ENCODE results near the gene KYAT1. TPM values are rescaled to one million over a fixed set of nuclear protein-coding genes. Genes with fewer than 3 reads are reported as not detected.
A peak's percentile ranks its signal among the peaks of the same experiment; 100 is the strongest.

KYAT1 gene
- total RNA-seq, 1 experiment from 2014 or later = 14.6 TPM

DNA sequence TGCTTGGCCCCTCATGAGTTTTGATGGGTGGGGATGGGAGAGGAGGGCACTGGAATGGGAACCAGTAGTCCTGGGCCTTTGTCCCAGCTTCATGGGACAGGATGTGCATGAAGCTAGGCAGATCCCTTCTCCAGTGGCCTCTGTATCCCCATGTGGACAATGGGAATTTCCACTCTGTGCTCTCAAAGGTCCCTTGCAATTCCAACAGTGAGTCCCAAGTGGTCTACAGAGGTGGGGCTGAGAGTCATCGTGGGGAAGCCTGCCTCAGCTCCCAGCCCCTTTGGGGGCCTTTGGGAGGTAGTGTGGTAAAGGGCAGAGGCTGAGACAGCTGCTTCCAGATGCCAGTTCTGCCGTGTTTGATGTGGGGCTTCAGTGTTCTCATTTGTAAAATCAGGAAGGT lies 37.2 kb upstream of the KYAT1 start:
- no peak overlapping the region for H2BK5ac ChIP-seq (ENCODE audit: insufficient read length, low read length)
- H2BK120ac ChIP-seq (ENCODE audit: low read depth, low read length, poor library complexity, severe bottlenecking) = no peak overlapping the region
- H4K5ac ChIP-seq (ENCODE audit: insufficient read length, low read depth, low read length) = no peak overlapping the region
- no peak overlapping the region for H3K9ac ChIP-seq (ENCODE audit: extremely low read depth, insufficient read length, low read length)
- no peaks in the 10 kb centered on the region for H3K9me3 ChIP-seq (ENCODE audit: control insufficient read depth, low read depth, low read length)
- H3K23ac ChIP-seq (ENCODE audit: insufficient read length, low read depth, low read length) = no peak overlapping the region
- H3K4me2 ChIP-seq (ENCODE audit: insufficient read depth, insufficient read length, low read length) = no peak overlapping the region
- no peaks in the 10 kb centered on the region for H3K79me1 ChIP-seq (ENCODE audit: insufficient read depth, low read depth, low read length, poor library complexity, severe bottlenecking)
- H2BK15ac ChIP-seq (ENCODE audit: low read depth, low read length) = no peak overlapping the region
- Mint-ChIP-seq H3K27ac (peak overlapping the region in 2 of 3 experiments; percentile 81 to 88; a peak in 5 of 7 replicates), H3K4me3 (no peak overlapping the region; a peak in 1 of 5 replicates), H3K9me3 (no peaks in the 10 kb centered on the region), H3K27me3 (ENCODE audit: low read depth) (no peaks in the 10 kb centered on the region), H3K4me1 (peaks cover 16 to 17% of the 10 kb centered on the region in 2 experiments), H3K36me3 (ENCODE audit: insufficient read depth in 1 of 3, low read depth in 3 of 3) (peaks cover 18 to 36% (median 30%) of the 10 kb centered on the region in 3 experiments; a peak in 6 of 7 replicates)
- no peak overlapping the region for H4K91ac ChIP-seq (ENCODE audit: insufficient read length, low read depth, low read length)
- H3K4me1 ChIP-seq (ENCODE audit: insufficient read depth, low read length) = no peaks in the 10 kb centered on the region; the same call in 1 of the 2 replicates
- H4K8ac ChIP-seq (replicated peaks; ENCODE audit: insufficient read length, low read depth, low read length) = no peak overlapping the region
- H3K14ac ChIP-seq (ENCODE audit: insufficient read depth, low read length) = no peak overlapping the region
- no CpG with 5 or more reads among the region's 2 CpGs for WGBS (ENCODE audit: extremely low coverage, insufficient read length, low lambda C conversion rate)
- DNase-seq = no peak
- H2BK12ac ChIP-seq (ENCODE audit: insufficient read length, low read depth, low read length) = no peak overlapping the region
- H2AK5ac ChIP-seq (ENCODE audit: insufficient read length, low read length) = no peak overlapping the region
- no peak overlapping the region for H3K27ac ChIP-seq (ENCODE audit: insufficient read length, low read depth, low read length)
- TF ChIP-seq, protein P1, sequence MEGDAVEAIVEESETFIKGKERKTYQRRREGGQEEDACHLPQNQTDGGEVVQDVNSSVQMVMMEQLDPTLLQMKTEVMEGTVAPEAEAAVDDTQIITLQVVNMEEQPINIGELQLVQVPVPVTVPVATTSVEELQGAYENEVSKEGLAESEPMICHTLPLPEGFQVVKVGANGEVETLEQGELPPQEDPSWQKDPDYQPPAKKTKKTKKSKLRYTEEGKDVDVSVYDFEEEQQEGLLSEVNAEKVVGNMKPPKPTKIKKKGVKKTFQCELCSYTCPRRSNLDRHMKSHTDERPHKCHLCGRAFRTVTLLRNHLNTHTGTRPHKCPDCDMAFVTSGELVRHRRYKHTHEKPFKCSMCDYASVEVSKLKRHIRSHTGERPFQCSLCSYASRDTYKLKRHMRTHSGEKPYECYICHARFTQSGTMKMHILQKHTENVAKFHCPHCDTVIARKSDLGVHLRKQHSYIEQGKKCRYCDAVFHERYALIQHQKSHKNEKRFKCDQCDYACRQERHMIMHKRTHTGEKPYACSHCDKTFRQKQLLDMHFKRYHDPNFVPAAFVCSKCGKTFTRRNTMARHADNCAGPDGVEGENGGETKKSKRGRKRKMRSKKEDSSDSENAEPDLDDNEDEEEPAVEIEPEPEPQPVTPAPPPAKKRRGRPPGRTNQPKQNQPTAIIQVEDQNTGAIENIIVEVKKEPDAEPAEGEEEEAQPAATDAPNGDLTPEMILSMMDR (conservative IDR thresholded peaks at IDR 0.05) = no peak
- no peaks in the 10 kb centered on the region for H3K79me2 ChIP-seq (ENCODE audit: insufficient read depth, low read length)
- H2BK20ac ChIP-seq (ENCODE audit: low read depth, low read length, poor library complexity, severe bottlenecking) = no peak overlapping the region
- no peak overlapping the region for H3K18ac ChIP-seq (ENCODE audit: insufficient read length, low read depth, low read length)
- no peak overlapping the region for H3K4ac ChIP-seq (ENCODE audit: low read depth, low read length)
- H4K20me1 ChIP-seq (ENCODE audit: control insufficient read depth, insufficient read depth, insufficient read length) = peaks cover 3% of the 10 kb centered on the region
- no peak overlapping the region for H3T11ph ChIP-seq (ENCODE audit: low read length)
- no peaks in the 10 kb centered on the region for H3K27me3 ChIP-seq (ENCODE audit: insufficient read depth, low read length)
- no peaks in the 10 kb centered on the region for H3K23me2 ChIP-seq (ENCODE audit: insufficient read length, low read depth, low read length, poor library complexity, severe bottlenecking)
- no peak overlapping the region for H2AFZ ChIP-seq (ENCODE audit: low read length)
- no peak overlapping the region for H3K56ac ChIP-seq (ENCODE audit: insufficient read length, low read depth, low read length)
